ENCODE data around the gene KRTAP4-6.
"Not testable (repeated sequence)": the region's sequence is repeated elsewhere in the genome, so short reads cannot be mapped to it uniquely, and the experiment has no call there.

GRCh38 chr17:41123292-41123990 is 16.9 kb downstream of the KRTAP4-6 start:
- TF ChIP-seq, protein P1, sequence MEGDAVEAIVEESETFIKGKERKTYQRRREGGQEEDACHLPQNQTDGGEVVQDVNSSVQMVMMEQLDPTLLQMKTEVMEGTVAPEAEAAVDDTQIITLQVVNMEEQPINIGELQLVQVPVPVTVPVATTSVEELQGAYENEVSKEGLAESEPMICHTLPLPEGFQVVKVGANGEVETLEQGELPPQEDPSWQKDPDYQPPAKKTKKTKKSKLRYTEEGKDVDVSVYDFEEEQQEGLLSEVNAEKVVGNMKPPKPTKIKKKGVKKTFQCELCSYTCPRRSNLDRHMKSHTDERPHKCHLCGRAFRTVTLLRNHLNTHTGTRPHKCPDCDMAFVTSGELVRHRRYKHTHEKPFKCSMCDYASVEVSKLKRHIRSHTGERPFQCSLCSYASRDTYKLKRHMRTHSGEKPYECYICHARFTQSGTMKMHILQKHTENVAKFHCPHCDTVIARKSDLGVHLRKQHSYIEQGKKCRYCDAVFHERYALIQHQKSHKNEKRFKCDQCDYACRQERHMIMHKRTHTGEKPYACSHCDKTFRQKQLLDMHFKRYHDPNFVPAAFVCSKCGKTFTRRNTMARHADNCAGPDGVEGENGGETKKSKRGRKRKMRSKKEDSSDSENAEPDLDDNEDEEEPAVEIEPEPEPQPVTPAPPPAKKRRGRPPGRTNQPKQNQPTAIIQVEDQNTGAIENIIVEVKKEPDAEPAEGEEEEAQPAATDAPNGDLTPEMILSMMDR (IDR thresholded peaks at IDR 0.05; ENCODE audit: low read length): not testable (repeated sequence)
- not testable (repeated sequence) for TF ChIP-seq EZH2 (optimal IDR thresholded peaks at IDR 0.05; ENCODE audit: low read depth, low read length); EZH2phosphoT487 (IDR thresholded peaks at IDR 0.05; ENCODE audit: low read length)

Data from MM.1S (cell line).